Medulla oblongata (tissue), 1 donor: ENCODE data around the gene SORT1.
"Not testable (repeated sequence)": the region's sequence is repeated elsewhere in the genome, so short reads cannot be mapped to it uniquely, and the experiment has no call there.

Source experiments
- DNase-seq: peaks from one replicate; pipeline ENCODE4 v3.0.0-alpha.2; 2015; ENCODE audit errors: extremely low spot score

Gene SORT1

GRCh38 chr1:109396871-109397580 lies 692 bp downstream of the SORT1 start:
- DNase-seq: peak; percentile 44

- DNase-seq: no peak
Observed at GRCh38 chr1:109396513-109396839, 1.2 kb downstream of the SORT1 start.

- DNase-seq: peak; percentile 69
Observed at GRCh38 chr1:109395602-109396512, 1.9 kb downstream of the SORT1 start.

- not testable (repeated sequence) for DNase-seq
Observed at GRCh38 chr1:109395282-109395599, 2.5 kb downstream of the SORT1 start.

- DNase-seq: no peak
Observed at GRCh38 chr1:109394591-109395281, 3.0 kb downstream of the SORT1 start.

GRCh38 chr1:109393617-109394233 lies 4.0 kb downstream of the SORT1 start:
- no peak for DNase-seq

- DNase-seq: peak; percentile 93
Observed at GRCh38 chr1:109392788-109393616, 4.7 kb downstream of the SORT1 start.

- peak; percentile 91 for DNase-seq
Observed at GRCh38 chr1:109392037-109392787, 5.5 kb downstream of the SORT1 start.

- DNase-seq: peak; percentile 39
Observed at GRCh38 chr1:109391626-109392025, 6.1 kb downstream of the SORT1 start.

GRCh38 chr1:109391157-109391556 lies 6.6 kb downstream of the SORT1 start:
- DNase-seq: peak; percentile 41

GRCh38 chr1:109389638-109390341 lies 7.9 kb downstream of the SORT1 start:
- no peak for DNase-seq

- DNase-seq: no peak
Observed at GRCh38 chr1:109388884-109389637, 8.7 kb downstream of the SORT1 start.

- no peak for DNase-seq
Observed at GRCh38 chr1:109388208-109388711, 9.5 kb downstream of the SORT1 start.

- no peak for DNase-seq
Observed at GRCh38 chr1:109386054-109386717, 11.5 kb downstream of the SORT1 start.

GRCh38 chr1:109385417-109385816 lies 12.3 kb downstream of the SORT1 start:
- DNase-seq: peak; percentile 71

GRCh38 chr1:109383854-109384253 lies 13.9 kb downstream of the SORT1 start:
- no peak for DNase-seq

GRCh38 chr1:109383087-109383779 lies 14.5 kb downstream of the SORT1 start:
- no peak for DNase-seq

- no peak for DNase-seq
Observed at GRCh38 chr1:109381573-109381972, 16.1 kb downstream of the SORT1 start.
